ENCODE measurements around the gene GMDS.

The GMDS gene

GRCh38 chr6:1625794-1626435 is 619.5 kb downstream of the GMDS start:
- TF ChIP-seq CTCF (IDR thresholded peaks at IDR 0.05; ENCODE audit: insufficient read depth, low read length, poor library complexity, severe bottlenecking) = no peak
- no peak for DNase-seq (ENCODE audit: extremely low read depth, insufficient read length)
- Histone ChIP-seq H3K4me3 (replicated peaks; ENCODE audit: low read depth, low read length) (no peak overlapping the region), H3K36me3 (ENCODE audit: control insufficient read depth, insufficient read depth, low read length) (no peaks in the 10 kb centered on the region), H3K27me3 (replicated peaks; ENCODE audit: control insufficient read depth, insufficient read depth, low read length) (no peaks in the 10 kb centered on the region; the same call in 1 of the 2 replicates)

- H3K36me3 ChIP-seq (ENCODE audit: control insufficient read depth, insufficient read depth, low read length) = no peaks in the 10 kb centered on the region
- no peaks in the 10 kb centered on the region; the same call in 1 of the 2 replicates for H3K27me3 ChIP-seq (replicated peaks; ENCODE audit: control insufficient read depth, insufficient read depth, low read length)
- peak overlapping the region; percentile 71 for H3K4me3 ChIP-seq (replicated peaks; ENCODE audit: low read depth, low read length)
- no peak for TF ChIP-seq CTCF (IDR thresholded peaks at IDR 0.05; ENCODE audit: insufficient read depth, low read length, poor library complexity, severe bottlenecking)
- DNase-seq (ENCODE audit: extremely low read depth, insufficient read length) = no peak
These were observed 620.3 kb downstream of the GMDS start for GRCh38 chr6:1624851-1625781.

GRCh38 chr6:1624058-1624850 is 621.2 kb downstream of the GMDS start:
- no peak for TF ChIP-seq CTCF (IDR thresholded peaks at IDR 0.05; ENCODE audit: insufficient read depth, low read length, poor library complexity, severe bottlenecking)
- no peak for DNase-seq (ENCODE audit: extremely low read depth, insufficient read length)
- H3K4me3 ChIP-seq (replicated peaks; ENCODE audit: low read depth, low read length) = peak overlapping the region; percentile 71
- H3K27me3 ChIP-seq (replicated peaks; ENCODE audit: control insufficient read depth, insufficient read depth, low read length) = no peaks in the 10 kb centered on the region; the same call in 1 of the 2 replicates
- H3K36me3 ChIP-seq (ENCODE audit: control insufficient read depth, insufficient read depth, low read length) = no peaks in the 10 kb centered on the region

- Histone ChIP-seq H3K4me3 (replicated peaks; ENCODE audit: low read depth, low read length) (no peak overlapping the region), H3K36me3 (ENCODE audit: control insufficient read depth, insufficient read depth, low read length) (no peaks in the 10 kb centered on the region), H3K27me3 (replicated peaks; ENCODE audit: control insufficient read depth, insufficient read depth, low read length) (no peaks in the 10 kb centered on the region; the same call in 1 of the 2 replicates)
- DNase-seq (ENCODE audit: extremely low read depth, insufficient read length) = no peak
- TF ChIP-seq CTCF (IDR thresholded peaks at IDR 0.05; ENCODE audit: insufficient read depth, low read length, poor library complexity, severe bottlenecking) = no peak
These were observed 621.7 kb downstream of the GMDS start for GRCh38 chr6:1623769-1624057.

GRCh38 chr6:1622851-1623768 is 622.3 kb downstream of the GMDS start:
- TF ChIP-seq CTCF (IDR thresholded peaks at IDR 0.05; ENCODE audit: insufficient read depth, low read length, poor library complexity, severe bottlenecking) = no peak
- no peaks in the 10 kb centered on the region for H3K36me3 ChIP-seq (ENCODE audit: control insufficient read depth, insufficient read depth, low read length)
- no peak for DNase-seq (ENCODE audit: extremely low read depth, insufficient read length)
- H3K4me3 ChIP-seq (replicated peaks; ENCODE audit: low read depth, low read length) = no peak overlapping the region
- no peaks in the 10 kb centered on the region; the same call in none of the 2 replicates for H3K27me3 ChIP-seq (replicated peaks; ENCODE audit: control insufficient read depth, insufficient read depth, low read length)
